GM19438 (cell line): ENCODE measurements around the gene PCDHA13.
"Not testable (repeated sequence)": the region's sequence is repeated elsewhere in the genome, so short reads cannot be mapped to it uniquely, and the experiment has no call there.

Experiments
- ATAC-seq: cut with Tn5 transposase; IDR thresholded peaks from one replicate; pipeline ENCODE4 v1.9.1; 2021; ENCODE audit warnings: low read depth; ENCODE audit not compliant: unreplicated experiment

Gene PCDHA13

GRCh38 chr5:140881889-140882590, at the start of gene PCDHA13:
PCDHA13 (plus strand) TSS chr5:140882124; CDS start chr5:140882269, 145 bp downstream.
- ATAC-seq: no peak

- ATAC-seq: no peak
Measured at GRCh38 chr5:140833993-140834392, 47.9 kb upstream of the PCDHA13 start, which contains the start of gene PCDHA7. PCDHA7 (plus strand) TSS chr5:140834269; CDS start chr5:140834384, 115 bp downstream.

GRCh38 chr5:140834439-140835008, 47.4 kb upstream of the PCDHA13 start:
- not testable (repeated sequence) for ATAC-seq

- no peak for ATAC-seq
Measured at GRCh38 chr5:140835622-140836510, 46.1 kb upstream of the PCDHA13 start.

- no peak for ATAC-seq
Measured at GRCh38 chr5:140840978-140841962, 40.7 kb upstream of the PCDHA13 start, which contains the start of gene PCDHA8. PCDHA8 (plus strand) TSS chr5:140841187; CDS start chr5:140841322, 135 bp downstream.

- no peak for ATAC-seq
Measured at GRCh38 chr5:140842798-140843733, 38.9 kb upstream of the PCDHA13 start.

- ATAC-seq: not testable (repeated sequence)
Measured at GRCh38 chr5:140848139-140849102, 33.5 kb upstream of the PCDHA13 start, which contains the start of gene PCDHA9. PCDHA9 (plus strand) TSS chr5:140848382; CDS start chr5:140848496, 114 bp downstream.

GRCh38 chr5:140849831-140850634, 31.9 kb upstream of the PCDHA13 start:
- ATAC-seq: not testable (repeated sequence)

- ATAC-seq: no peak
Measured at GRCh38 chr5:140855772-140856674, 25.9 kb upstream of the PCDHA13 start, which contains the start of gene PCDHA10. PCDHA10 (plus strand) TSS chr5:140855897; CDS start chr5:140856049, 152 bp downstream.

- ATAC-seq: no peak
Measured at GRCh38 chr5:140857177-140857986, 24.5 kb upstream of the PCDHA13 start.

GRCh38 chr5:140857987-140858240, 24.0 kb upstream of the PCDHA13 start:
- no peak for ATAC-seq

- no peak for ATAC-seq
Measured at GRCh38 chr5:140862441-140863295, 19.3 kb upstream of the PCDHA13 start.

GRCh38 chr5:140868721-140869554, 13.0 kb upstream of the PCDHA13 start, which contains the start of gene PCDHA11:
PCDHA11 (plus strand) TSS chr5:140868957; CDS start chr5:140869104, 147 bp downstream.
- no peak for ATAC-seq
